Measurements from ENCODE around the gene ARHGEF28.

The ARHGEF28 gene

GRCh38 chr5:73969195-73970036 is 343.4 kb downstream of the ARHGEF28 start:
- peak overlapping the region; percentile 57 for H3K27ac ChIP-seq (ENCODE audit: low read depth, low read length)
- no CpG with 5 or more reads among the region's 5 CpGs for WGBS (ENCODE audit: extremely low coverage, insufficient coverage, low lambda C conversion rate)
- no peak overlapping the region for H2BK120ac ChIP-seq (ENCODE audit: low read depth, low read length)

GRCh38 chr5:73971326-73971725 is 345.3 kb downstream of the ARHGEF28 start:
- Histone ChIP-seq H2AK5ac (ENCODE audit: low read length) (no peak overlapping the region), H3K27ac (ENCODE audit: low read depth, low read length) (no peak overlapping the region), H3K18ac (ENCODE audit: low read length) (no peak overlapping the region), H3K79me1 (ENCODE audit: low read length) (no peaks in the 10 kb centered on the region), H4K8ac (ENCODE audit: low read depth, low read length) (no peak overlapping the region), H3K9ac (ENCODE audit: low read length) (no peak overlapping the region), H2BK120ac (ENCODE audit: low read depth, low read length) (no peak overlapping the region), H4K5ac (ENCODE audit: low read length) (no peak overlapping the region), H3K79me2 (ENCODE audit: control insufficient read depth, insufficient read depth, low read length) (no peaks in the 10 kb centered on the region), H3K23ac (ENCODE audit: low read length) (no peak overlapping the region), H2BK5ac (ENCODE audit: low read length) (no peak overlapping the region), H3K4ac (ENCODE audit: low read depth, low read length) (no peak overlapping the region), H3K27me3 (ENCODE audit: insufficient read depth, low read length, poor library complexity) (no peaks in the 10 kb centered on the region), H3K4me1 (ENCODE audit: control insufficient read depth, low read depth, low read length) (no peaks in the 10 kb centered on the region), H3K56ac (ENCODE audit: low read length) (no peak overlapping the region), H3K4me2 (ENCODE audit: low read length) (no peak overlapping the region), H3K4me3 (ENCODE audit: low read length) (no peak overlapping the region), H3K36me3 (ENCODE audit: control insufficient read depth, insufficient read depth, low read length) (no peaks in the 10 kb centered on the region), H2BK15ac (replicated peaks; ENCODE audit: low read depth) (no peak overlapping the region)
- DNase-seq: no peak
- no CpG with 5 or more reads among the region's 4 CpGs for WGBS (ENCODE audit: extremely low coverage, insufficient coverage, low lambda C conversion rate)

More at GRCh38 chr5:73969195-73970036, 343.4 kb downstream of the ARHGEF28 start:
- Histone ChIP-seq H4K5ac (ENCODE audit: low read length) (no peak overlapping the region), H2BK5ac (ENCODE audit: low read length) (peak overlapping the region; percentile 62), H3K56ac (ENCODE audit: low read length) (peak overlapping the region; percentile 36), H3K27me3 (ENCODE audit: insufficient read depth, low read length, poor library complexity) (no peaks in the 10 kb centered on the region), H4K8ac (ENCODE audit: low read depth, low read length) (no peak overlapping the region), H3K9ac (ENCODE audit: low read length) (no peak overlapping the region), H3K4me2 (ENCODE audit: low read length) (no peak overlapping the region), H3K4ac (ENCODE audit: low read depth, low read length) (no peak overlapping the region), H3K36me3 (ENCODE audit: control insufficient read depth, insufficient read depth, low read length) (no peaks in the 10 kb centered on the region), H3K4me1 (ENCODE audit: control insufficient read depth, low read depth, low read length) (no peaks in the 10 kb centered on the region), H3K18ac (ENCODE audit: low read length) (no peak overlapping the region), H2BK15ac (replicated peaks; ENCODE audit: low read depth) (no peak overlapping the region), H2AK5ac (ENCODE audit: low read length) (no peak overlapping the region), H3K4me3 (ENCODE audit: low read length) (no peak overlapping the region), H3K23ac (ENCODE audit: low read length) (no peak overlapping the region), H3K79me2 (ENCODE audit: control insufficient read depth, insufficient read depth, low read length) (no peaks in the 10 kb centered on the region), H3K79me1 (ENCODE audit: low read length) (no peaks in the 10 kb centered on the region)
- peak; percentile 52 for DNase-seq

GRCh38 chr5:73973135-73973534 is 347.1 kb downstream of the ARHGEF28 start:
- Histone ChIP-seq H4K5ac (ENCODE audit: low read length) (no peak overlapping the region), H3K4me2 (ENCODE audit: low read length) (no peak overlapping the region), H3K79me1 (ENCODE audit: low read length) (no peaks in the 10 kb centered on the region), H2BK5ac (ENCODE audit: low read length) (no peak overlapping the region), H3K36me3 (ENCODE audit: control insufficient read depth, insufficient read depth, low read length) (no peaks in the 10 kb centered on the region), H2AK5ac (ENCODE audit: low read length) (no peak overlapping the region), H3K9ac (ENCODE audit: low read length) (no peak overlapping the region), H3K18ac (ENCODE audit: low read length) (no peak overlapping the region), H4K8ac (ENCODE audit: low read depth, low read length) (no peak overlapping the region), H3K79me2 (ENCODE audit: control insufficient read depth, insufficient read depth, low read length) (no peaks in the 10 kb centered on the region), H3K4ac (ENCODE audit: low read depth, low read length) (no peak overlapping the region), H3K27ac (ENCODE audit: low read depth, low read length) (no peak overlapping the region), H3K23ac (ENCODE audit: low read length) (no peak overlapping the region), H2BK120ac (ENCODE audit: low read depth, low read length) (no peak overlapping the region), H3K4me1 (ENCODE audit: control insufficient read depth, low read depth, low read length) (no peaks in the 10 kb centered on the region), H3K4me3 (ENCODE audit: low read length) (no peak overlapping the region), H3K56ac (ENCODE audit: low read length) (no peak overlapping the region), H2BK15ac (replicated peaks; ENCODE audit: low read depth) (no peak overlapping the region), H3K27me3 (ENCODE audit: insufficient read depth, low read length, poor library complexity) (no peaks in the 10 kb centered on the region)
- no CpG with 5 or more reads among the region's 3 CpGs for WGBS (ENCODE audit: extremely low coverage, insufficient coverage, low lambda C conversion rate)
- no peak for DNase-seq

GRCh38 chr5:73974871-73975360 is 348.9 kb downstream of the ARHGEF28 start:
- no peaks in the 10 kb centered on the region for H3K36me3 ChIP-seq (ENCODE audit: control insufficient read depth, insufficient read depth, low read length)
- no peaks in the 10 kb centered on the region for H3K79me1 ChIP-seq (ENCODE audit: low read length)
- H2BK120ac ChIP-seq (ENCODE audit: low read depth, low read length): no peak overlapping the region
- no peaks in the 10 kb centered on the region for H3K4me1 ChIP-seq (ENCODE audit: control insufficient read depth, low read depth, low read length)
- no peak overlapping the region for H3K4me2 ChIP-seq (ENCODE audit: low read length)
- no peak overlapping the region for H3K9ac ChIP-seq (ENCODE audit: low read length)
- no peak overlapping the region for H2BK5ac ChIP-seq (ENCODE audit: low read length)
- no peak overlapping the region for H4K5ac ChIP-seq (ENCODE audit: low read length)
- DNase-seq: no peak
- H3K27me3 ChIP-seq (ENCODE audit: insufficient read depth, low read length, poor library complexity): no peaks in the 10 kb centered on the region
- H4K8ac ChIP-seq (ENCODE audit: low read depth, low read length): no peak overlapping the region
- no CpG with 5 or more reads among the region's 4 CpGs for WGBS (ENCODE audit: extremely low coverage, insufficient coverage, low lambda C conversion rate)
- no peak overlapping the region for H2AK5ac ChIP-seq (ENCODE audit: low read length)
- no peak overlapping the region for H3K23ac ChIP-seq (ENCODE audit: low read length)
- H3K27ac ChIP-seq (ENCODE audit: low read depth, low read length): no peak overlapping the region
- H3K56ac ChIP-seq (ENCODE audit: low read length): no peak overlapping the region
- H2BK15ac ChIP-seq (replicated peaks; ENCODE audit: low read depth): no peak overlapping the region
- H3K18ac ChIP-seq (ENCODE audit: low read length): no peak overlapping the region
- H3K79me2 ChIP-seq (ENCODE audit: control insufficient read depth, insufficient read depth, low read length): no peaks in the 10 kb centered on the region
- no peak overlapping the region for H3K4me3 ChIP-seq (ENCODE audit: low read length)
- H3K4ac ChIP-seq (ENCODE audit: low read depth, low read length): no peak overlapping the region

GRCh38 chr5:73975845-73976244 is 349.8 kb downstream of the ARHGEF28 start:
- Histone ChIP-seq H2BK120ac (ENCODE audit: low read depth, low read length) (no peak overlapping the region), H3K4me3 (ENCODE audit: low read length) (no peak overlapping the region), H4K5ac (ENCODE audit: low read length) (no peak overlapping the region), H3K4me1 (ENCODE audit: control insufficient read depth, low read depth, low read length) (no peaks in the 10 kb centered on the region), H2BK15ac (replicated peaks; ENCODE audit: low read depth) (no peak overlapping the region), H3K18ac (ENCODE audit: low read length) (no peak overlapping the region), H3K4ac (ENCODE audit: low read depth, low read length) (no peak overlapping the region), H3K27me3 (ENCODE audit: insufficient read depth, low read length, poor library complexity) (no peaks in the 10 kb centered on the region), H3K4me2 (ENCODE audit: low read length) (no peak overlapping the region), H3K36me3 (ENCODE audit: control insufficient read depth, insufficient read depth, low read length) (no peaks in the 10 kb centered on the region), H3K27ac (ENCODE audit: low read depth, low read length) (no peak overlapping the region), H2AK5ac (ENCODE audit: low read length) (no peak overlapping the region), H3K56ac (ENCODE audit: low read length) (no peak overlapping the region), H3K23ac (ENCODE audit: low read length) (no peak overlapping the region), H2BK5ac (ENCODE audit: low read length) (no peak overlapping the region), H3K9ac (ENCODE audit: low read length) (no peak overlapping the region), H4K8ac (ENCODE audit: low read depth, low read length) (no peak overlapping the region), H3K79me1 (ENCODE audit: low read length) (no peaks in the 10 kb centered on the region), H3K79me2 (ENCODE audit: control insufficient read depth, insufficient read depth, low read length) (no peaks in the 10 kb centered on the region)
- no peak for DNase-seq
- no CpG with 5 or more reads among the region's 4 CpGs for WGBS (ENCODE audit: extremely low coverage, insufficient coverage, low lambda C conversion rate)
